ENCODE measurements around the gene AIG1. TPM values are rescaled to one million over a fixed set of nuclear protein-coding genes. Genes with fewer than 3 reads are reported as not detected.

Gene AIG1
- total RNA-seq, 1 donor from 2014 or later = 35.2 TPM

DNA sequence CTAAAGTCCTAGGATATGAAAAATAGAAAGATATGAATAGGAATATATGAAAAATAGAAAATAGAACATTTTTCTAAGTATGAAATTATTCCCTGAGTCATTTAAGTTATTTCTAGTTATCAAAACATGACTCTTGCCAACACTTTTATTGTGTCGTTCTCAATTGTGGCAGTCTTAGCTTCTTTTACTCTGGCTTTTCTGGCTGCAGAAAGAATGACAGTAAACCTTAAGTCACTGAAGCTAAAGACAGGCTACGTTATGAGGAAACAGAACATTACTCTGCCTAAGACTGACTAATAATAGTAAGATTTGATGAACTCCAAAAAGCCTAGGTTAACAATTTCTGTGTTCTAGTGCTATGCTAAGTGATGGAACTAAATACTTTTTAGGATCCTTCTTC lies 74.6 kb downstream of the AIG1 start:
- Mint-ChIP-seq H3K27me3 (ENCODE audit: low read depth, unreplicated experiment) (no peaks in the 10 kb centered on the region), H3K4me3 (ENCODE audit: unreplicated experiment) (no peak overlapping the region)

DNA sequence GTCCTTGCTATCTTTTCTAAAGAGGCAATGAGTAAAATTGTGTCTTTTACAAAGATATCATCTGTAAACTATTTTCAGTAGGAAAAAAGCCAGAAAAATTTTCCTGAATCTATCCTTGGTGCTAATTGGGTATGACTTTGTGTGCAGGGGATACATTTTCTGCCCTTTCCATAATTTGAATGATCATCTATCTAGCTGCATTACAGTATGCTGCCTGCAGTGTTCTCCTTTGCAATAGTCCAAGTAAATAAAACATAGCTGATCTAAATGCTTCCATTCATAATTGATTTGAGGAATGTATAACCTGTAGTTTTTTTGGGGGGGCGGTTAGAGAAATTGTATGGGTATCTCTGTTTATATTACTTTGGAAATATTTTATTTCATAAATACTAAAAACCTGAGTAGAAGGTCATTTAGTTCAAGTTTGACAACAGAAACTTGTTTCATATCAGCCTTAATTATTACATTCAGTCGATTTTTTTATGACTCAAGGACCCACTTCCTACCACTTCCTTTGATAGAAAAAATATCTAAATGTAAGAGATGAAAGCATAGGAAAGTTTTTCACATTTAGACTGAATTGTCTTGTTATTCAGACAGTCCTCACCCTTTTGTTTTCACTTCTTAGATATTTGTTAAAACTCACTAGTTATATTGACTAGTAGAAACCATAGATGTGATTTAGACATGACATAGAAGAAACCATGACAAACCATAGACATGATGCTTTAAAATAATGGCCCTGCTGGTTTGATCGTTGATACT lies 75.3 kb downstream of the AIG1 start:
- no peak for FAIRE-seq
- H3K36me3 ChIP-seq (ENCODE audit: insufficient read depth, low read length) = peaks cover 9% of the 10 kb centered on the region
- no peak for DNase-seq (ENCODE audit: low read depth)
- no peak overlapping the region for H3K27ac ChIP-seq (ENCODE audit: low read depth, low read length)
- Mint-ChIP-seq H3K4me1 (ENCODE audit: low read depth, unreplicated experiment) (peaks cover 3% of the 10 kb centered on the region), H3K36me3 (ENCODE audit: low read depth, unreplicated experiment) (peaks cover 18% of the 10 kb centered on the region), H3K27me3 (ENCODE audit: low read depth, unreplicated experiment) (no peaks in the 10 kb centered on the region), H3K4me3 (ENCODE audit: unreplicated experiment) (no peak overlapping the region), H3K27ac (ENCODE audit: unreplicated experiment) (no peak overlapping the region), H3K9me3 (ENCODE audit: unreplicated experiment) (peaks cover 7% of the 10 kb centered on the region)
- H3K79me2 ChIP-seq (ENCODE audit: insufficient read depth, low read length) = no peaks in the 10 kb centered on the region
- no peaks in the 10 kb centered on the region for H3K27me3 ChIP-seq (ENCODE audit: insufficient read depth, low read length)
- TF ChIP-seq, protein P1, sequence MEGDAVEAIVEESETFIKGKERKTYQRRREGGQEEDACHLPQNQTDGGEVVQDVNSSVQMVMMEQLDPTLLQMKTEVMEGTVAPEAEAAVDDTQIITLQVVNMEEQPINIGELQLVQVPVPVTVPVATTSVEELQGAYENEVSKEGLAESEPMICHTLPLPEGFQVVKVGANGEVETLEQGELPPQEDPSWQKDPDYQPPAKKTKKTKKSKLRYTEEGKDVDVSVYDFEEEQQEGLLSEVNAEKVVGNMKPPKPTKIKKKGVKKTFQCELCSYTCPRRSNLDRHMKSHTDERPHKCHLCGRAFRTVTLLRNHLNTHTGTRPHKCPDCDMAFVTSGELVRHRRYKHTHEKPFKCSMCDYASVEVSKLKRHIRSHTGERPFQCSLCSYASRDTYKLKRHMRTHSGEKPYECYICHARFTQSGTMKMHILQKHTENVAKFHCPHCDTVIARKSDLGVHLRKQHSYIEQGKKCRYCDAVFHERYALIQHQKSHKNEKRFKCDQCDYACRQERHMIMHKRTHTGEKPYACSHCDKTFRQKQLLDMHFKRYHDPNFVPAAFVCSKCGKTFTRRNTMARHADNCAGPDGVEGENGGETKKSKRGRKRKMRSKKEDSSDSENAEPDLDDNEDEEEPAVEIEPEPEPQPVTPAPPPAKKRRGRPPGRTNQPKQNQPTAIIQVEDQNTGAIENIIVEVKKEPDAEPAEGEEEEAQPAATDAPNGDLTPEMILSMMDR (IDR thresholded peaks at IDR 0.05; ENCODE audit: insufficient read depth, low read depth, low read length) = no peak
- TF ChIP-seq EZH2 (IDR thresholded peaks at IDR 0.05; ENCODE audit: insufficient read depth, low read length) = no peak
- no peak overlapping the region for H2AFZ ChIP-seq (ENCODE audit: low read depth, low read length)
- no peak overlapping the region for H3K4me2 ChIP-seq (ENCODE audit: low read length)
- no peak overlapping the region for H3K4me3 ChIP-seq (ENCODE audit: insufficient read depth, low read depth, low read length)
- H3K9ac ChIP-seq (ENCODE audit: low read length) = no peak overlapping the region
- H4K20me1 ChIP-seq (ENCODE audit: insufficient read depth, low read length) = no peaks in the 10 kb centered on the region
- H3K9me3 ChIP-seq (ENCODE audit: insufficient read depth, low read depth, low read length) = no peaks in the 10 kb centered on the region
- no peaks in the 10 kb centered on the region for H3K4me1 ChIP-seq (ENCODE audit: insufficient read depth, low read length)

More for the DNA sequence above, 74.6 kb downstream of the AIG1 start:
- H3K9ac ChIP-seq (ENCODE audit: low read length) = no peak overlapping the region
- no peaks in the 10 kb centered on the region for H3K79me2 ChIP-seq (ENCODE audit: insufficient read depth, low read length)
- H4K20me1 ChIP-seq (ENCODE audit: insufficient read depth, low read length) = no peaks in the 10 kb centered on the region
- no peak overlapping the region for H2AFZ ChIP-seq (ENCODE audit: low read depth, low read length)
- Mint-ChIP-seq H3K36me3 (ENCODE audit: low read depth, unreplicated experiment) (peaks cover 22% of the 10 kb centered on the region), H3K27ac (ENCODE audit: unreplicated experiment) (no peak overlapping the region), H3K9me3 (ENCODE audit: unreplicated experiment) (peaks cover 11% of the 10 kb centered on the region), H3K4me1 (ENCODE audit: low read depth, unreplicated experiment) (peaks cover 3% of the 10 kb centered on the region)
- no peaks in the 10 kb centered on the region for H3K27me3 ChIP-seq (ENCODE audit: insufficient read depth, low read length)
- no peak overlapping the region for H3K27ac ChIP-seq (ENCODE audit: low read depth, low read length)
- peaks cover 9% of the 10 kb centered on the region for H3K36me3 ChIP-seq (ENCODE audit: insufficient read depth, low read length)
- H3K4me3 ChIP-seq (ENCODE audit: insufficient read depth, low read depth, low read length) = no peak overlapping the region
- H3K4me1 ChIP-seq (ENCODE audit: insufficient read depth, low read length) = no peaks in the 10 kb centered on the region
- no peak for TF ChIP-seq EZH2 (IDR thresholded peaks at IDR 0.05; ENCODE audit: insufficient read depth, low read length)
- TF ChIP-seq, protein P1 (IDR thresholded peaks at IDR 0.05; ENCODE audit: insufficient read depth, low read depth, low read length) = no peak
- DNase-seq (ENCODE audit: low read depth) = no peak
- no peak overlapping the region for H3K4me2 ChIP-seq (ENCODE audit: low read length)
- no peaks in the 10 kb centered on the region for H3K9me3 ChIP-seq (ENCODE audit: insufficient read depth, low read depth, low read length)
- FAIRE-seq = no peak

DNA sequence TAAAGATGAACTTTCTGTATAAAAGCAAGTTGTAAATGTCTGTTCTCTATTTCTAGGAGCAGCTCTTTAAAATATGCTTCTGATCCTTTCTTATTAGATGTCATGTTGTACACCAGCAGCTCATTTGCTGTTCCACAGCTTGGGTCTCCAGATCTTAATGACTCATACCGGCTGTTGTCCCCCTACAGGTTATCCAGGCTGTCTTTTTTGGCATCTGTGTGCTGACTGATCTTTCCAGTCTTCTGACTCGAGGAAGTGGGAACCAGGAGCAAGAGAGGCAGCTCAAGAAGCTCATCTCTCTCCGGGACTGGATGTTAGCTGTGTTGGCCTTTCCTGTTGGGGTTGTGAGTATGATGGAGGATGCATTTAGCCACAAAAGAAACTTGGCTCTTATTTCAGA lies 76.0 kb downstream of the AIG1 start:
- Histone ChIP-seq H3K4me2 (ENCODE audit: low read length) (no peak overlapping the region), H2AFZ (ENCODE audit: low read depth, low read length) (no peak overlapping the region), H3K9me3 (ENCODE audit: insufficient read depth, low read depth, low read length) (no peaks in the 10 kb centered on the region), H4K20me1 (ENCODE audit: insufficient read depth, low read length) (no peaks in the 10 kb centered on the region), H3K79me2 (ENCODE audit: insufficient read depth, low read length) (no peaks in the 10 kb centered on the region), H3K27me3 (ENCODE audit: insufficient read depth, low read length) (no peaks in the 10 kb centered on the region), H3K9ac (ENCODE audit: low read length) (no peak overlapping the region), H3K36me3 (ENCODE audit: insufficient read depth, low read length) (peaks cover 9% of the 10 kb centered on the region), H3K27ac (ENCODE audit: low read depth, low read length) (no peak overlapping the region), H3K4me1 (ENCODE audit: insufficient read depth, low read length) (no peaks in the 10 kb centered on the region), H3K4me3 (ENCODE audit: insufficient read depth, low read depth, low read length) (no peak overlapping the region)
- peaks cover 14% of the 10 kb centered on the region for H3K36me3 Mint-ChIP-seq (ENCODE audit: low read depth, unreplicated experiment)
- H3K4me3 Mint-ChIP-seq (ENCODE audit: unreplicated experiment) = no peak overlapping the region
- no peak for FAIRE-seq
- TF ChIP-seq EZH2 (IDR thresholded peaks at IDR 0.05; ENCODE audit: insufficient read depth, low read length) = no peak
- TF ChIP-seq, protein P1 (IDR thresholded peaks at IDR 0.05; ENCODE audit: insufficient read depth, low read depth, low read length) = no peak
- H3K9me3 Mint-ChIP-seq (ENCODE audit: unreplicated experiment) = peaks cover 3% of the 10 kb centered on the region
- no peak for DNase-seq (ENCODE audit: low read depth)
- no peak overlapping the region for H3K27ac Mint-ChIP-seq (ENCODE audit: unreplicated experiment)
- no peaks in the 10 kb centered on the region for H3K27me3 Mint-ChIP-seq (ENCODE audit: low read depth, unreplicated experiment)
- peaks cover 3% of the 10 kb centered on the region for H3K4me1 Mint-ChIP-seq (ENCODE audit: low read depth, unreplicated experiment)
